GM20431 (cell line): Measurements from ENCODE around the gene XRCC5.

Experiments used
- in situ Hi-C: fragments of 300-500 bp; cut with MseI, MboI; formaldehyde crosslinking; loops from one replicate; pipeline ENCODE4 v1.15.0; 2020; ENCODE audit warnings: low sequenced_read_pairs; ENCODE audit not compliant: unreplicated experiment

XRCC5 gene

DNA sequence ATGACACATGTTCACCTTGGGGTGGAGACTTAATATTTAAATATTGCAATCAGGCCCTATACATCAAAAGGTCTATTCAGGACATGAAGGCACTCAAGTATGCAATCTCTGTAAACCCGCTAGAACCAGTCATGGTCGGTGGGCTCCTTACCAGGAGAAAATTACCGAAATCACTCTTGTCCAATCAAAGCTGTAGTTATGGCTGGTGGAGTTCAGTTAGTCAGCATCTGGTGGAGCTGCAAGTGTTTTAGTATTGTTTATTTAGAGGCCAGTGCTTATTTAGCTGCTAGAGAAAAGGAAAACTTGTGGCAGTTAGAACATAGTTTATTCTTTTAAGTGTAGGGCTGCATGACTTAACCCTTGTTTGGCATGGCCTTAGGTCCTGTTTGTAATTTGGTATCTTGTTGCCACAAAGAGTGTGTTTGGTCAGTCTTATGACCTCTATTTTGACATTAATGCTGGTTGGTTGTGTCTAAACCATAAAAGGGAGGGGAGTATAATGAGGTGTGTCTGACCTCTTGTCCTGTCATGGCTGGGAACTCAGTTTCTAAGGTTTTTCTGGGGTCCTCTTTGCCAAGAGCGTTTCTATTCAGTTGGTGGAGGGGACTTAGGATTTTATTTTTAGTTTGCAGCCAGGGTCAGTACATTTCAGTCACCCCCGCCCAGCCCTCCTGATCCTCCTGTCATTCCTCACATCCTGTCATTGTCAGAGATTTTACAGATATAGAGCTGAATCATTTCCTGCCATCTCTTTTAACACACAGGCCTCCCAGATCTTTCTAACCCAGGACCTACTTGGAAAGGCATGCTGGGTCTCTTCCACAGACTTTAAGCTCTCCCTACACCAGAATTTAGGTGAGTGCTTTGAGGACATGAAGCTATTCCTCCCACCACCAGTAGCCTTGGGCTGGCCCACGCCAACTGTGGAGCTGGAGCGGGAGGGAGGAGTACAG, 108.1 kb downstream of the XRCC5 start:
- in situ Hi-C loops = loop anchor here (10.0 kb wide), 1 partner anchor 448 kb away; no protein-coding TSS in a partner anchor

DNA sequence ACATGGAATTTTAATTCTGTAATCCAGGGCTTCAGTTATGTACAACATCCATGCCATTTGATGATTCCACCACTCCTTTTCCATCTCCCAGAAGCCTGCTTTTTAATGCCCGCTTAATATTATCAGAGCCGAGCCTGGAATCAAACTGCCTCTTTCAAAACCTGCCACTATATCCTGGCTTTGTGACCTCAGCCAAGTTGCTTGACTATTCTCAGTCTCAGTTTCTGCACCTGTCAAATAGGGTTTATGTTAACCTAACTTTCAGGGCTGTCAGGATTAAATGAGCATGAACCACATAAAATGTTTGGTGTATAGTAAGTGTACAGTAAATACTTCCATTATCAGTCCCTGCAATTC, 108.7 kb downstream of the XRCC5 start:
- in situ Hi-C loops = loop anchor here (10.0 kb wide), 1 partner anchor 447 kb away; no protein-coding TSS in a partner anchor

DNA sequence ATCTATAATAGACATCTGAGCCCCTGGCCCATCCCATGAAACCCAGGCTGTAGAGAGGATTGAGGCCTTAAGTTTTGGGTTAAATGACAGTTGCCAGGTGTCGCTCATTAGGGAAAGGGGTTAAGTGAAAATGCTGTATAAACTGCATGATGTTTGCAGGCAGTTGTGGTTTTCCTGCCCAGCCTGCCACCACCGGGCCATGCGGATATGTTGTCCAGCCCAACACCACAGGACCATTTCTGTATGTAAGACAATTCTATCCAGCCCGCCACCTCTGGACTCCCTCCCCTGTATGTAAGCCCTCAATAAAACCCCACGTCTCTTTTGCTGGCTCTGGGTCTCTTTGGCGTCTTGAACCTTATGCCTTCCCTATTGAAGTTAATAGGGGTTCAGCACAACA, 110.7 kb downstream of the XRCC5 start:
- in situ Hi-C loops = loop anchor here (10.0 kb wide), 1 partner anchor 445 kb away; no protein-coding TSS in a partner anchor

DNA sequence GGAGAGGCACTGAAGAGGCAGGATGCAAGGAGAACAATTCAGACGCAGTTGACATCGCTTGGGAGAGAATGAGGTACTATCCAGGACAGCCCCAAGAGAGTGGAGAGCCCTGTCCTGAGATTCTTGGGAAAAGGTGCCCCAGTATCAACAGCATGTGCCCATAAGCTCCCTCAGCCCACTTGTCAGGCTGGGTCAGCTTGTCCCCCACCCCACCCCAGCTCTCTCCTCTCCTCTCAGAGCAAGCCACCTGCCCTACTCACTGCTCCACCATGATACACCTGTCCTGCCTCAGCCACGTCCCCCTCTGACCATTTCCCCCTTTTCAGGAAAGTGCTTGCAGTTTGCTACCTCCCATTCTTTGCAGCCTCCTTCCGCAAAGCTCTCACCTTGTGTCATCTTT, 111.8 kb downstream of the XRCC5 start:
- in situ Hi-C loops = no loop called here

DNA sequence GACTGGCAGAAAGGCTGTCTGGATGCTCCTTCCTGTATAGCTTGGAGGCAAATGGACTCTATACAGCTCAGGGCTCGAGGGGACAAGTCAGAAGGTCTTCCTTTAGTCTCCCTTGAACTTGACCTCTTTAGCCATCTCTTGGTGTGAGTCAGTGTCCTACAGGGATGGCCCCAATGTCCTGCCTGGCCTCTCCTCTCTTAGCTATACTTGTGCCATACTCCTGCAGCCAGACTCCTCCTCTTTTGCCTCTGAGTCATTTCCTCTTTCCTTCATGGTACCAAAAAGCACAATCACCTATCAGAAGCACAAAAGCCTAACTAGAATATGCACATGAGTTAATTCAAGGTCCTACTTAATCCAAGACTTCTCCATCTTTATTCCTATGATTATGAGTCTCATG, 112.7 kb downstream of the XRCC5 start:
- in situ Hi-C loops = no loop called here

DNA sequence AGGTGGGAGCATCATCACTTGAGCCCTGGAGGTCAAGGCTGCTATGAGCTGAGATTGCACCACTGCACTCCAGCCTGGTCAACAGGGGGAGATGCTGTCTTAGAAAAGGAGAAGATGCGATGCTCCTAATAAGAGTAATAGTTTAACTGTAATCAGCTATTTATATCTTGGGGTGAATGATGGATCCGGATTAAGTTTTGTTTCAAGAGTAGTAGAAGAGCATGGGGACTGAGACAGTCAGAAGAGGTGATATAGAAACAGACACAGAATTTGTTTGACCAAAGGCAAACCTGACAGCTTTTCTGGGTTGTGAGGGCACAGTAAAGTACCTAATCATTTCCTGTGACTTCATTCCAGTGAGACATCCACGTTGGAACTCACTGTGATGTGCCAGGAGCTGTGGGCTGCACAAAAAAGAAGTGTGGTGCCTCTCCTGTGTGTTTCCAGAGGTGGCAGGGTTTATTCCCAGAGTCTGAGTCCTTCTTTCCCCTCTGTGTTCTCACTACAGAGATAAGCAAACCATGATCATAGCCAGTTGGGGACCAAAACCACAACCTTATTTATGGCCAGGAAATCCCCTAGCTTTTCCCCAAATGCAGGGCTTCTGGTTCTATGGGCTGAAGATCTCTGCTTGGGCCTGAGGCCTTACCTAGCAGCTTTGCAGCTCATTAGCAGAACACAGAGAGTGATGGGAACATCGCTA, 113.7 kb downstream of the XRCC5 start:
- in situ Hi-C loops = no loop called here

DNA sequence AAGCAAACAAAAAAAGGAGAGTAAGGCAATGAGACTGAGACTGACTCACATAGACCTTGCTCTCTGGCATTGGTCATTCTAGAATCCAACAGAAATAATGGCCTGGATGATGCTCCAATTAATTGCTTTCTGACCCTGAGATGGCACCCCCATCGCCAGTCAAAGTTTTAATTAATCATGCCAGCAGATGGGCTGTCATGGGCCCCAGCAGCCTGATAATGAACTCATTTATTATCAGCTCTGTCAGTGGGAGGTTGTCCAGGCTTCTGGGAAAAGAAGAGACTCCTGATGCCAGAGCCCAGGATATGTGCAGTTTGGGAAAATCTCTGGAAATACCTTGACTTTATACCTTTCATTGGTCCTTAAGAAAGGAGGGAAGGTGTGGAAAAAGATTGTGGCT, 115.2 kb downstream of the XRCC5 start:
- in situ Hi-C loops = no loop called here

DNA sequence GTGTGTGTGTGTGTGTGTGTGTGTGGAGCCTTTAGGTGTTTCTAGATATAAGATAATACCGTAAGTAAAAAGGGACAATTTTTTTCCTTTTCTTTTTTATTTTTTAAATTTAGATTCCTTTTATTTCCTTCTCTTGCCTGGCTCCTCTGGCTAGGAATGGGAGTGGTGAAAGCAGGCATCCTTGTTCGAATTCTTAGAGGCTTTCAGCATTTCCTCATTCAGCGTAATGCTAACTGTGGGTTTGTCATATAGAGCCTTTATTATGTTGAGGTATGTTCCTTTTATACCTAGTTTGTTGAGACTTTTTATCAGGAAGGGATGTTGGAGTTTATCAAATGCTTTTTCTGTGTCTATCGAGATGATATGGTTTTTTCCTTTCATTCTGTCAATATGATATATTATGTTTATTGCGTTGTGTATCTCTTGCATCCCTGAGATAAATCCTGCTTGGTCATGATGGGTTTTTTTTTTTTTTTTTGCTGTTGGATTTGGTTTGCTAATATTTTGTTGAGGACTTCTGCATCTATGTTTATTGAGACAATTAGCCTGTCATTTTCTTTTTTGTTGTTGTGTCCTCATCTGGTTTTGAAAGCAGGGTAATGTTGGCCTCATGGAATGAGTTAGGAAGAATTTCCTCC, 120.2 kb downstream of the XRCC5 start:
- in situ Hi-C loops = no loop called here

DNA sequence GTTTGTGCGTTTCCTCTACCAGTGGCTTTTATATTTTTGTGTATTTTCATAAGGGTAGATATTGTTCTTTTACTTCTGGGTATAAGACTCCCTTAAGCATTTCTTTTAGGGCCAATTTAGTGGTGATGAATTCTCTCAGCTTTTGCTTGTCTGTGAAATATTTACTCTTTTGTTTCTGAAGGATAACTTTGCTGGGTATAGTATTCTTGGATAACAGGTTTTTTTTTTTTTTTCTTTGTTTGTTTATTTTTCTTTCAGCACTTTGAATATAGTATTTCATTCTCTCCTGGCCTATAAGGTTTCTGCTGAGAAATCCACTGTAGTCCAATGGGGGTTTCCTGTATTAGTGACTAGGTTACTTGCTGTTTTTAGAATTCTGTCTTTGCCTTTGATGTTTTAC, 122.7 kb downstream of the XRCC5 start:
- in situ Hi-C loops = no loop called here

DNA sequence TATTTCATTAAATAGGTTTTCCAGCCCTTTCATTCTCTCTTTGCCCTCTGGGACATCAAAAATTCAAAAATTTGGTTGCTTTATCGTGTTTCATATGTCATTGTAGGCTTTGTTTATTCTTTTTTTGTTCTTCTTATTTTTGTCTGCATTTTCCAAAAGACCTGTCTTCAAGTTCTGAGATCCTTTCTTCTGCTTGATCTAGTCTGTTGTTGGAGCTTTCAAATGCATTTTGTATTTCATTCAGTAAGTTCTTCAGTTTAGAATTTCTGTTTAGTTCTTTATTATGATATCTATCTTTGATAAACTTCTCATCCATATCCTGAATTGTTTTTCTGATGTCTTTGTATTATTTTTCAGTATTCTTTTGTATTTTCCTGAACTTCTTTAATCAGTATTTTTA, 123.6 kb downstream of the XRCC5 start:
- in situ Hi-C loops = no loop called here

DNA sequence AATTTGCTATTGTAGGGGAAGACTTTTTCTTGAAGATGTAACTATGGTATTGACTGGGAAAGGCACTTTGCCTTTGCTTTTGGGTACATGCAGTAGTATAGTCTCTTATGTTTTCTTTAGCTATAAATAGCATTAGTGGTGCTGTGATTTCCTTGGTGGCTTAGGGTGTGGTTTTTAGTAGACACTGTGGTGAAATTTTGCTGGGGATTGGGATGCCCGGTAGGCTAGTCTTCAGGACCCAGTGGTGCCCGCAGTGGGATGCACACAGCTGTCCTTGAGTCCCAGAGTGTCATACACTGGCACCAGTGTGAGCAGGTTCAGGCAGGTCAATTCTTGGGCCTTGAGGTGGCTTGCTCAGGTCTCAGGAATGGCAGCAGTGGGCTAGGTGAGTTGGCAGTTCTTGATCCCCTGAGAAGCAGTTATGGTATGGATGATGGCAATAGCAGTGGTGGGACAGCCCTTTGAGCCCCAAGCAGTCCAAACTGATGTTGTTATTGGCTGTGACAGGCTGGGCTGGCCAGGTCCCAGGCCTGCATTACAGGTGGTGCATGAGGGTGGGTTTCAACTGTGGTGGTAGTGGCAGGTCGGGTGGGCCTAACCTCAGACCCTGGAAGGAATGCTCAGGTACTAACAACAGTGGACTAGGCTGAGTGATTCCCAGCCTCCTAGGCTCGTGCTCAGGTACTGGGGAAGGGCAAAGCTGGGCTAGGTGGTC, 124.3 kb downstream of the XRCC5 start:
- in situ Hi-C loops = no loop called here

DNA sequence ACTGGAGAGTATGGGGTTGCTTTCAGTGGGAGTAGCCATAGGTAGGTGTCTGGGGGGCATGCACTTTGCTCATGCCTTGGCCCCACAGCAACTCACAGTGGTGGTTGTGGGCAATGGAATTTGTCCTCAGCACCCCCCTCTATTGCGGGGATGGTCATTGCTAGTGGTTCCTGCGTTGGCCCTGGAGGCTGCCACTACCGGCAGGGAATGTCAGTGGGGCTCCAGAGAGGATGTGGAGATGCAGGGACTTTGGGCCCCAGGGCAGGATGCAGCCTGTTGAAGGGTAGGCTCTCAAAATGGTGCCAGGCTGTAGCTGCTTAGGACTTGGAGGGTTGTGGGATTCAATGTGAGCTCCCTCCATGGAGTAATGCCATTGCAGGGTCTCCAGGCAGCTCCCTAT, 125.0 kb downstream of the XRCC5 start:
- in situ Hi-C loops = no loop called here

DNA sequence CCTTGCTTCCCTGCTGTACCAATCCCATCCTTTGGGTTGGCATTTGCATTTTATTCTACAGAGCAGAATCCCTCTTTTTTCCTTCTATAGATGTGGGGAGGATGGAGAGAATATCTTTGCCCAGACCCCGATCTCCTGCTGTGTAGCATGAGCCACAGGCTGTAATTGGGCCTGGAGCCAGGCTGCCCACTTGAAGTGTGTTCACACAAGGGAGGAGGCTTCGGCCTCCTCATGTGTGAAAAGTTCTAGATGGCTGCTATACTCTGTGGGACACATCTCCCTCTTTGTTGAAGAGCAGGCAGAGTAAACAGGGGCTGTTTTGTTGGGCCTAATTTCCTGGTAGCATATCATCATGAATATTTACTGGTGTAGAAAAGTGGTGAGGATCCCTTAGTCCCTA, 126.3 kb downstream of the XRCC5 start:
- in situ Hi-C loops = no loop called here

DNA sequence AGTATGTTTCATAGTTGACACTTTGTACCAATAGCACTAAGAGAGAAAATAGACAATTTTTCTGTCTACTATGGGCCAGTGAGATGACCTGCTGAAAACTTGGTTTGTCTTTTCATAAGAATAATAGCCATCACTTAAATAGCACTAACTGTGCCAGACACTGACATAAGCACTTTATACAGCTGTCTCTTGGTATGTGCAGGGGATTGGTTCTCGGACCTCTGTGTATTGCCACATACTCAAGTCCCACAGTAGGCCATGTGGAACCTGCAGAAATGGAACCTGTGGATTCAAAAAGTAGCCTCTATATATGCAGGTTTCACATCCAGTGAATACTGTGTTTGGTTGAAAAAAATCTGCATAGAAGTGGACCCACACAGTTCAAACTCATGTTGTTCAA, 126.7 kb downstream of the XRCC5 start:
- in situ Hi-C loops = no loop called here

DNA sequence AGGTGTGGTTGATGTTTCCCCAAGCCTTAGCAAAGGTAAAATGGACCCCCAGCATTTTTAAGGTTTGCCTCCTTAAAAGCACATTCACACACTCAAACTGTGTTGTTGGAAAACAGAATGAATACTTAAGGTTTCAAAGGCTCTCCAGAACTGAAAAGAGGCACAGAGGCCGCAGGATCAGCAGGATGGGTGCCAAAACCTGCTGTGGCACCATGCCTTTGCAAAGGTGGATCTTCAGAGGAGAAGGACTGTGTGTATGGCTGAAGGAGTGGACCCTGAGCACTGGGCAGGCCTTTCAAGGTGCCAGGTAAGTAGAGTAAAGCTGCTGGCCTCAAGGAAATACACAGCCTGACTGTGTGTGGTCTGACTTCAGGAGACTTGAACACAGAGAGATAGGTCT, 127.3 kb downstream of the XRCC5 start:
- in situ Hi-C loops = no loop called here

DNA sequence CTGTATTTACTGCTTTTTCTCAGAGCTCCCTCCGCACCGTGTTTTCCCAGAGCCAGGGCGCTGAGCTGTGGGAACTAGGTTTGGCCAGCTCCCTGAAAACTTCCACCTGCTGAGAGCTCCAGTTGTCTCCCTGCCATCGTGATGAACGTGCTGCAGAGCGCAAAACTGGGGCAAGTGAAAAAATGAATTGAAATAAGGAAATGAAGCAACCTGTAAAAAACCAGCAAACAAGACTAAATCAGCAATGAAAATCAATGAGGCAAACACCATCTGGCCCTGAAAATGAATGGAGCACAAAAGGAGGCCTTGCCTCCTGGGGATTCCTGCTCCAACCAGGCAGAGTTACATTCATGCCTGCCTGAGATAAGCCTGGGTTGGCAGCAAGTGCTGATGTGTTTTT, 133.2 kb downstream of the XRCC5 start:
- in situ Hi-C loops = no loop called here

DNA sequence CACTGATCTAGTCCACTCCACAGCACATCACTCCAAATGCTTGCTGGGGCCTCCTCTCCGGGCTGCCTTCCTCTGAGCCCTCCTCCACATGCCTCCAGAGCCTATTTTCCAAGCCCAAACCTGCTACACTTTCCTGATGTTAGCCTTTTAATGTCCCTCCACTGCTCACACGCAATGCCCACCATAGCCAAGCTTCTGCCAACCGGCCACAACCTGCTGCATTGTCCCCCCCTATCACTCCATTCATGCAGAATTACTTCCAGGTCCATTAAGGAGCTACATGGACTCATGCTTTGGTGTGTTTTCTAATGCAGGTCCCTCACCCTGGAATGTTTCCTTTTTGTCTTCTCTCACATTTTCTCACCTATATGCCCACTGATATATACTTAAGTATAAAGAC, 133.9 kb downstream of the XRCC5 start:
- in situ Hi-C loops = no loop called here

DNA sequence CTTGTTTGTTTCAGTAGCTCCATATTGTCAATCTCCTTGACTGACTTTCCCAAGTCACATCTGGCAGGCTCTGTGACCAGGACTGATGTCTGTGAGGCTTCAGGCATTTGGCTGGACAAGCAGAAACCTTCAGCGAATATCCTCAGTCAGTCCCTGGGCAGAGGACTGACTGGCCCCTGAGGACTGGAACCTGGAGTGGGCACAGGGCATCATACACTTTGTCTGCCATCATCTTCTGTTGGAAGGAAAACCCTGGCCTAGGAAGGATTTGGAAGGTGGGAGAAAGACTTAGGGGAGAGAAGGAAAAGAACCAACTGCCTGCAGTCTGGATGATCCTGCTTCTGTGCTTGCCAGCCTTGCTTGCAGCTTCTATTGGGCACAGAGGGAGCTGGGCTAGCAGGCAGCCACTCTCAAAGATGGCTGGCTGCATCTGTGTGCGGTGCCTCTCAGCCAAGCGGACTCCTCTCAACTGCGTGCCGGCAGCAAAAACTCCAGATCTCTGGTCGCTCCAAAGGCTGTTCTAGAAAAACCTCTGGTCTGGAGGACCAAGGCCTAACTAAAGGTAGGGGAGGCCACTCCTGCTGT, 136.3 kb downstream of the XRCC5 start:
- in situ Hi-C loops = no loop called here

DNA sequence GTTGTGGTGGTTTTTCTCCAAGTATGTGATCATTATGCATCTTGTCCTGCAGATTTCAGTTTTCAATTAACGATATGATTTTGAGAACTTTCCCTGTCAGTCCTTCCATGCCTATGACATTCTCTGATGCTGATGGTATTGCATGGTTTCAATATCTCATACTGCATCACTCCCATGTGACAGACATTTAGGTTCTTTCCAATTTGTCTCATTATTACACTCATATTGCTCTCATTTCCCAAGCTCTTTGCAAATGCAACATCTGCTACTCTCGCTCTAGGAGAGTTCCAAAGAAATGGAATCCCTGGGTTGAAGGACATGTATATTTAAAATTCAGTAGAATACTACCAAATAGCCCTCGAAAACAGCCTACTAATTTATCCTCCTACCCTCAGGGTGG, 137.6 kb downstream of the XRCC5 start:
- in situ Hi-C loops = no loop called here
